Colon (tissue), 2 donors: Measurements from ENCODE around the gene ALB.

ENCODE experiments used
- FAIRE-seq: peaks from 2 replicates; lab custom pipeline; 2012; peaks lifted over from hg19 to GRCh38; lab: Jason Lieb, UNC
- donor health status: control.
- donor health status: control.

The ALB gene

DNA sequence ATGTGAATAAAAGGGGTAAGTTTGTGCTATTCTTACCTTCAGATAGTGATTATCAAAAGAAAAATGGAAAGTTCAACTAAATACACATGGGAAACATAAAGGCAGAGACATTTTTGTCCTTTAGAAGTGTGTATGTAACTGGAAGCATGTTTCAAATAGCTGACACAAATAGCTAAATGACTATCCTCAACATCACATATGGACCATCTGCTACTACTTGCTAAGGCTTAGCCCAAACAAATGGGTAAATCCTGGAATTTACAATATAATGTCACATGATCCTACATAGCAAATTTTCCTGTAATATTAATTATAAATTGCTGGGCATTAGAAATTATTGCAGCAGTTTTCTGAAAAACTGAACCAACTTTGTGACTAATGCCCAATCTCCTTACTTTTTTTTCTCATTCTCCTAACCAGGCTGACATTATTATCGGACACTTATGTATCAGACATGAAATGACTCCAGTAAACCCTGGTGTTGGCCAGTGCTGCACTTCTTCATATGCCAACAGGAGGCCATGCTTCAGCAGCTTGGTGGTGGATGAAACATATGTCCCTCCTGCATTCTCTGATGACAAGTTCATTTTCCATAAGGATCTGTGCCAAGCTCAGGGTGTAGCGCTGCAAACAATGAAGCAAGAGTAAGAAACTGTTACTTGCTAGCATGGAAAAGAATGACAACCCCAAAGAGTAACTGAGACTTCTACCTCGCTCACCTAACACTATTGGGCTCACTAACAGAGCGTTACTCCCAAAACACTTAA is 48.1 kb downstream of the ALB start:
- no peak for FAIRE-seq

DNA sequence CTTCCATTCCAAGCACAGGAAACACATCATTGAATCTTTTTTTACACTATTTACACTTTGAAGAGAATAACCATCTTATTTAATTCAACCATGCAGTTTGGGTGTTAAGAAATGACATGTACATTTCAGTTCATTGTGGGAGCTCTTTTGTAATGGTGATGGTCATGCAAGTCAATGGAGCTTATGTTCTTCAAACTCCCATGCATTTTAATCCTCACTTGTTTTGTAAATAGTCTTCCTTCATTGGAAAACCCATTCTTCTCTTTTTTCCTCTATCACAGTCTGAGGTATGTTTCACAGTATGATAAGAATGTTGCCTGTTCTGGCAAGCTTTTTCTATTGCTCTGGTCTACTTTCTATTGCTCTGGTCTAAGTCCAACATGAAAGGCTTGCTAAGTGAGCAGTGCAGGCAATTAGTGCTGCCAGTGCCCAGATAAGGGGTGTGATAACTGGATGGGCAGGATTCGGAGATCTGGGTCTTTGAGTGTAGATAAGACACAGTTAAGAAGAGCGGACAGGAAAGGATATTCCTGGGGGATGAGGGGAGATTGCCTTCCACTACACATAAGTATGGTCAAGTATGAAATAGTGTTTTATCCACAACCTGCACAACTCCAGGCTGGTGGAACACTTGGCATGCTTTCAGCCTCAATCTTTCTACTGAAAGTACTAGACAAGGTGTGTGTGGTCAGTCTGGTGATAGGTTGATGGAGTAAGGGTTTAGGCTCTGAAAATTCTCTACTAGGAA is 49.0 kb downstream of the ALB start:
- no peak for FAIRE-seq

DNA sequence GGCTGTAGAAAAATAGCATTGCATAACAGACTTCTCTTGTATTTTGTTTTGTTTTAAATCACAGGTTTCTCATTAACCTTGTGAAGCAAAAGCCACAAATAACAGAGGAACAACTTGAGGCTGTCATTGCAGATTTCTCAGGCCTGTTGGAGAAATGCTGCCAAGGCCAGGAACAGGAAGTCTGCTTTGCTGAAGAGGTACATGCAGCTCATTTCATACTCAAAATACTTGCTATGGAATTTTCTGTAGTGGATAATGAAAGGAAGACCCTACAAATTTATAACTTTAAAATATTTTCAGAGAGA is 49.6 kb downstream of the ALB start:
- FAIRE-seq, result no peak

DNA sequence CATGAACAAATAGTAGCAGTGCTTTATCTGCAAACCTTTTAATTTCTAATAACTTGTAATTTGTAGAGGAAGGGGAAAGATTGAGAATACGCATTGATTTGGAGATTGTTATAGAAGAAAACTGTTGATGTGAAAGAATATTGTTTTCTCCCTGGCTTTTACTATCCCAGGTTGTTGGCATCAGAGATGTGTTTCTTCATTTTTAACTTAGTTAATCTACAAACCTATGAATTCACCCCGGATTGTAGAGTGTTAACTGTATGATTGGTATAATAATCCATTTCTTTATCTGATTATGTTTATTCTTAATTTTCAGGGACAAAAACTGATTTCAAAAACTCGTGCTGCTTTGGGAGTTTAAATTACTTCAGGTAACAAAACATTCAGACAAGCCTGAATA is 50.8 kb downstream of the ALB start:
- no peak for FAIRE-seq

- FAIRE-seq, result no peak
These were observed 52.3 kb downstream of the ALB start for GRCh38 chr4:73456177-73457022.

DNA sequence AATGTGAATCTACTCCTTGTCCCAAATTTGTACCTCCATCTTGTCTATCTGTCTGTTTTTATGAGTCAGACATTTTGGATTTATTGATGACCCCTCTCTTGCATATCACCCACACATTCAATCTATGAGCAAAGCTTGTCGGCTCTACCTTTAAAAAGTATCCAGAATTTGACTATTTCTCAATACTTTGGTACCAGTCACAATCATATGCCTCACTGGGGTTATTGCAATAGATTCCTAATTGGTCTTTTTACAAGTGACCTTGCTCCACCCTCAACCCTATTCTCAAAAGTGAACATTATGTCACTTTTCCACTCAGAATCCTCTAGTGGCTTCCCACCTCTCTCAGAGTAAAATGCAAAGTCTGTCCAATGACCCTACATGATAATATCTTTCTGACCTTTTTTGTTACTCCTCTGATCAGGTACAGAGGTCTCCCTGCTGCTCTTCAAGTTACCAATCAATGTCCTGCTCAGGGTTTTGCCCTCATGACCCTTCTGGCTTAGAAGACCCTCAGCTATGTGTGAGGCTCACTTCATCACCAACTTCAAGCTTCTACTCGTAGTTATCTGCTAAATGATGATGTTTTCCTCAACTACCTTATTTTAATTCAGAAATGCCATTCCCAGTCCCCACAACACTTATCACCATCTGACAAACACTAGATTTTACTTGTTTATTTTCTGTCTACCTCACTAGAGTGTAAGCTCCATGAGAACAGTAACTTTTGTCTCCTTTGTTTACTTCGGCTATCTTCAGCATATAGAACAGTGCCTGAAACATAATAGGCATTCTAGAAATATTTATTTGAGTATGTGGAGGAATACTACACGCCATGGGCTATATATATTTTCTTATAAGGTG is 54.3 kb downstream of the ALB start:
- FAIRE-seq, result no peak

GRCh38 chr4:73459048-73459421 is 54.9 kb downstream of the ALB start:
- FAIRE-seq, result no peak

DNA sequence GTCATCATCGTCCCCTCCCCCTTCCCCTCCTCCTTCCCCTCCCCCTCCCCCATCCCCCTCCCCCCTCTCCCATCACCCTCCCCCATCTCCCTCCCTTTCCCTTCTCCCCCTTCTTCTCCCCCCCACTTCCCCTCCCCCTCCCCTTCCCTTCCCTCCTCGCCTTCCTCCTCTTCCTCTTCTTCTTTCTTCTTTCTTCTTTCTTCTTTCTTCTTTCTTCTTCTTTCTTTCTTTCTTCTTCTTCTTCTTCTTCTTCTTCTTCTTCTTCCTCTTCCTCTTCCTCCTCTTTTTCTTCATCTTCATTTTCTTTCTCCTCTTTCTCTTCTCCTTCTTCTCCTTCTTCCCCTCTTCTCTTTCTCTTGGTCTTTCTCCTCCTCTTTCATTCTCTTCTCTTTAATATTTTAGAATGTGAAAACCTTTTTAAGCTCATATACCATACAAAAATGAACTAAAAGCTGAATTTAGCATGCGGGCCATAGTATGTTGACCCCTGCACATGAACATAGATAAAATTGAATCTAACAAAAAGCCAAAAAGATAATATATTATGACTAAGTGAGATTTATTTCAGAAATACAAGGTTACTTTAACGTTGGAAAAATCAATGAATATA is 56.9 kb downstream of the ALB start:
- no peak for FAIRE-seq

- no peak for FAIRE-seq
These were observed 64.1 kb downstream of the ALB start for GRCh38 chr4:73468170-73468569.

DNA sequence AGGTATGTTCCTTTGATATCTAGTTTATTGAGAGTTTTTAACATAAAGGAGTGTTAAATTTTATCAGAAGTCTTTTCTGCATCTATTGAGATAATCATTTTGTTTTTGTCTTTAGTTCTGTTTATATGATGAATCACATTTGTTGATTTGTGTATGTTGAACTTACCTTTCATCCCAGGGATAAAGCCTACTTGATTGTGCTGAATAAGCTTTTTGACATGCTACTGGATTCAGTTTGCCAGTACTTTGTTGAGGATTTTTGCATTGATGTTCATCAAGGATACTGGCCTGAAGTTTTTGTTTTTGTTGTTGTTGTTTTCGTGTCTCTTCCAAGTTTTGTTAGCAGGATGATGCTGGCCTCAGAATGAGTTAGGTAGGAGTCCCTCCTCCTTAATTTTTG is 66.6 kb downstream of the ALB start:
- FAIRE-seq, result no peak
